Coronary artery (tissue), 2 donors: ENCODE measurements around the gene RFFL.

Experiments used
- DNase-seq: peaks from one replicate; pipeline ENCODE4 v3.0.0-alpha.2; 2017; ENCODE audit warnings: low spot score
- H3K27ac ChIP-seq, 2 donors: fragments of 200-600 bp; sonication (generic); one replicate each; pipeline ENCODE4 v1.5.1; 2016 to 2019
- H3K4me3 ChIP-seq: fragments of 200-600 bp; sonication (generic); 2 replicates; pipeline ENCODE4 v1.5.1; 2016; ENCODE audit warnings: mild to moderate bottlenecking, moderate library complexity
- CTCF ChIP-seq: fragments of 200-600 bp; sonication (generic); IDR thresholded peaks from one replicate; pipeline ENCODE4 v1.5.1; 2019; ENCODE audit warnings: antibody characterized with exemption

The RFFL gene

DNA sequence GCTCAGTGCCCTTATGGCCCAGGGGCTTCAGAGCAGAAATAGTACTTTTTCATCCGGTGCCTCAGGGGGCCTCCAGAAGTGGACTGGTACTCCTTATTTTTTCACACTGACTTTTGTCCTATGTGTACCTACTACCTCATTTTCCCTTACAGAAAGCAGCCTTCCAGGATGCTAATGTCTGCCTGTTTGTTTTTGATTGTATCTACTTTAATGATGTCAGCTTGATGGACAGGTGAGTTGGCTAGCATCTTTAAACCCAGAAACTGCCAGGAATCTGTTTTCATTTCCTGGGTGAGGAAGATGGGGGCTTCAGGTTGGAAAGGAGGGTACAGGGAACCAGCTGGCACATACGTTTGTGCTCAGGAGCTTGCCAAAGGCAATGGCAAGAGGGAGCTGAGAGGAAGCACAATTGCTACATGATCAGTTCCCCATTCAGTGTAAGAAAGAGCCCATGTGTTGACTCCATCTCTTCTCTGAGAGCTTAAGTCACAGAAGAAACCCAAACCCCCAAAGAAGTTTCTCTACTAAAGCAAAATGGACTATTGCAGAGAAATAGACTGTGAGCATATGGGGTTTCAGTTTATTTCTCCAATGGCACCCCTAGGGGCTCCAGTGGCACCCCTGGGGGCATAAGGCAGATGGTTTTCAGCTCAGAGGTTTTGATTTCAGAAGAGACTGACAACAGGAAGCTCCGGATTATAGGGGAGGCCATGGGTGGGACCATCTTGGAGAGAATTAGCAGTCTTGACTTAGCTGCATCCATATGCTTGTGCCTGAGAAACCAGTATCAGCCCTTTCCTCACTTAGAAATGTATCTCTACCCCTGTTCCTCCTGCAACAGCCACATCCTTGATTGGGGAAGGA, 66.9 kb downstream of the RFFL start:
- H3K4me3 ChIP-seq: no peak overlapping the region
- peak overlapping the region; percentile 64 to 87 for H3K27ac ChIP-seq
- no peak for DNase-seq
- no peak for TF ChIP-seq CTCF

- TF ChIP-seq CTCF: no peak
- no peak overlapping the region for H3K27ac ChIP-seq
- no peak overlapping the region for H3K4me3 ChIP-seq
- no peak for DNase-seq
Measured at GRCh38 chr17:34993031-34993430, 70.5 kb downstream of the RFFL start.

DNA sequence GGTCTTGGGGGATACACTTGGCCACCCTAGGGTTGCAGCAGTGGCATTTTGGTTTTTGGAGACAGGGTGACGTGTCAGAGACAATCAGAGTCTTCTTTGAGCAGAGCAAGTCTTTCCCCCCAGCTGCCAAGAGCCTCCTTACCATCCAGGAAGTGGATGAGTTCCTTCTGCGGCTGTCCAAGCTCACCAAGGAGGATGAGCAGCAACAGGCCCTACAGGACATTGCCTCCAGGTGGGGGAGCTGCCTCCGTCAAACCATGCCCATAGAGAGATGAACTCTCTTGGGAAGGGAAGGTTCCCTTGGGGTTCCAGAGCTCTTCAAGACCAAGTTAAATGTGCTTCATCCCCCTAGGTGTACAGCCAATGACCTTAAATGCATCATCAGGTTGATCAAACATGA, 71.9 kb downstream of the RFFL start:
- no peak overlapping the region for H3K4me3 ChIP-seq
- no peak for TF ChIP-seq CTCF
- no peak overlapping the region for H3K27ac ChIP-seq
- DNase-seq: no peak

- DNase-seq: no peak
- H3K27ac ChIP-seq: no peak overlapping the region
- no peak overlapping the region for H3K4me3 ChIP-seq
- TF ChIP-seq CTCF: no peak
Measured at GRCh38 chr17:34990921-34991365, 72.6 kb downstream of the RFFL start.

DNA sequence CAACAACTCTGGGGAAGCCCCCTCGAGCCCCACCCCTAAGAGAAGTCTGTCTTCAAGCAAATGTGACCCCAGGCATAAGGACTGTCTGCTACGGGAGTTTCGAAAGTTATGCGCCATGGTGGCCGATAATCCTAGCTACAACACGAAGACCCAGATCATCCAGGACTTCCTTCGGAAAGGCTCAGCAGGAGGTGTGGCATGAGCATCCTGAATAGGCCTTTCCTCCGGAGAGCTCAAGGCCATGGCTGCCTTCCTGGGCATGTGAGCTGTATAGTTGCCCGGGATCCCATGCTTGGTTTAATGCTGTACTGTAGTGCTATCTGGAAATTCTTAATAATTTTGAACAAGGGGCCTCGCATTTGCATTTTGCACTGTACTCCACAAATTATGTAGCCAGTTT, 74.0 kb downstream of the RFFL start:
- H3K27ac ChIP-seq: no peak overlapping the region
- H3K4me3 ChIP-seq: no peak overlapping the region
- no peak for TF ChIP-seq CTCF
- no peak for DNase-seq

GRCh38 chr17:34988644-34989043, 74.9 kb downstream of the RFFL start:
- DNase-seq: no peak
- Histone ChIP-seq H3K27ac (no peak overlapping the region), H3K4me3 (no peak overlapping the region)
- no peak for TF ChIP-seq CTCF

- DNase-seq: no peak
- no peak overlapping the region for H3K27ac ChIP-seq
- no peak for TF ChIP-seq CTCF
- H3K4me3 ChIP-seq: no peak overlapping the region
Measured at GRCh38 chr17:34987232-34987631, 76.3 kb downstream of the RFFL start.
